Neuron (in vitro differentiated cells): Measurements from ENCODE around the gene ADH1A.
"Not testable (repeated sequence)": the region's sequence is repeated elsewhere in the genome, so short reads cannot be mapped to it uniquely, and the experiment has no call there.

Source experiments
- H2AFZ ChIP-seq: one replicate; pipeline ENCODE4 v1.6.1; 2013; ENCODE audit warnings: low read depth, mild to moderate bottlenecking, inconsistent platforms, low read length, moderate library complexity
- H3K27me3 ChIP-seq: one replicate; pipeline ENCODE4 v1.6.1; 2013; ENCODE audit warnings: low read length; ENCODE audit not compliant: insufficient read depth
- H3K36me3 ChIP-seq: one replicate; pipeline ENCODE4 v1.6.1; 2013; ENCODE audit warnings: low read length; ENCODE audit not compliant: insufficient read depth
- H3K4me1 ChIP-seq: one replicate; pipeline ENCODE4 v1.6.1; 2013; ENCODE audit warnings: low read length; ENCODE audit not compliant: insufficient read depth
- H3K4me3 ChIP-seq: 2 replicates; pipeline ENCODE4 v1.5.1; 2013; ENCODE audit warnings: mild to moderate bottlenecking, low read length, moderate library complexity
- H3K9me3 ChIP-seq: one replicate; pipeline ENCODE4 v1.6.1; 2013; ENCODE audit warnings: low read length

ADH1A gene

GRCh38 chr4:99290848-99291786 lies at the start of gene ADH1A:
Gene ADH1A, minus strand, starts transcription at chr4:99290985. Its CDS starts 71 bp downstream, at chr4:99290914.
- no peak within 1 kb of the TSS for H2AFZ ChIP-seq
- H3K4me3 ChIP-seq = no peak within 1 kb of the TSS
- no peaks in the 10 kb centered on the region for H3K9me3 ChIP-seq
- H3K36me3 ChIP-seq = no peaks in the 10 kb centered on the region
- no peaks in the 10 kb centered on the region for H3K4me1 ChIP-seq
- no peaks in the 10 kb centered on the region for H3K27me3 ChIP-seq

- Histone ChIP-seq H3K27me3 (no peaks in the 10 kb centered on the region), H3K4me3 (no peak overlapping the region), H3K36me3 (no peaks in the 10 kb centered on the region)
These were observed 48.4 kb upstream of the ADH1A start for GRCh38 chr4:99339172-99339571.

GRCh38 chr4:99336553-99336952 lies 45.8 kb upstream of the ADH1A start:
- H2AFZ ChIP-seq = no peak overlapping the region
- no peak overlapping the region for H3K4me3 ChIP-seq
- no peaks in the 10 kb centered on the region for H3K4me1 ChIP-seq
- H3K36me3 ChIP-seq = no peaks in the 10 kb centered on the region
- H3K27me3 ChIP-seq = no peaks in the 10 kb centered on the region
- H3K9me3 ChIP-seq = no peaks in the 10 kb centered on the region

More at GRCh38 chr4:99339172-99339571, 48.4 kb upstream of the ADH1A start:
- Histone ChIP-seq H3K9me3 (no peaks in the 10 kb centered on the region), H3K4me1 (no peaks in the 10 kb centered on the region), H2AFZ (no peak overlapping the region)

- H3K4me3 ChIP-seq = no peak overlapping the region
- no peak overlapping the region for H2AFZ ChIP-seq
- H3K36me3 ChIP-seq = no peaks in the 10 kb centered on the region
- H3K4me1 ChIP-seq = no peaks in the 10 kb centered on the region
- no peaks in the 10 kb centered on the region for H3K27me3 ChIP-seq
- H3K9me3 ChIP-seq = no peaks in the 10 kb centered on the region
These were observed 44.1 kb upstream of the ADH1A start for GRCh38 chr4:99334880-99335279.

GRCh38 chr4:99330648-99331047 lies 39.9 kb upstream of the ADH1A start:
- H3K36me3 ChIP-seq = no peaks in the 10 kb centered on the region
- no peaks in the 10 kb centered on the region for H3K9me3 ChIP-seq
- no peak overlapping the region for H3K4me3 ChIP-seq
- H3K27me3 ChIP-seq = no peaks in the 10 kb centered on the region
- no peaks in the 10 kb centered on the region for H3K4me1 ChIP-seq
- H2AFZ ChIP-seq = no peak overlapping the region

GRCh38 chr4:99329876-99330275 lies 39.1 kb upstream of the ADH1A start:
- no peak overlapping the region for H2AFZ ChIP-seq
- H3K9me3 ChIP-seq = no peaks in the 10 kb centered on the region
- H3K36me3 ChIP-seq = no peaks in the 10 kb centered on the region
- H3K4me3 ChIP-seq = no peak overlapping the region
- no peaks in the 10 kb centered on the region for H3K27me3 ChIP-seq
- H3K4me1 ChIP-seq = no peaks in the 10 kb centered on the region

GRCh38 chr4:99324979-99325378 lies 34.2 kb upstream of the ADH1A start:
- H3K9me3 ChIP-seq = no peaks in the 10 kb centered on the region
- H2AFZ ChIP-seq = no peak overlapping the region
- H3K4me1 ChIP-seq = no peaks in the 10 kb centered on the region
- no peaks in the 10 kb centered on the region for H3K27me3 ChIP-seq
- no peak overlapping the region for H3K4me3 ChIP-seq
- no peaks in the 10 kb centered on the region for H3K36me3 ChIP-seq

GRCh38 chr4:99324361-99324760 lies 33.6 kb upstream of the ADH1A start:
- no peak overlapping the region for H3K4me3 ChIP-seq
- no peaks in the 10 kb centered on the region for H3K9me3 ChIP-seq
- no peaks in the 10 kb centered on the region for H3K36me3 ChIP-seq

GRCh38 chr4:99323756-99324155 lies 33.0 kb upstream of the ADH1A start:
- H3K4me3 ChIP-seq = no peak overlapping the region
- H3K27me3 ChIP-seq = no peaks in the 10 kb centered on the region
- no peaks in the 10 kb centered on the region for H3K9me3 ChIP-seq
- no peaks in the 10 kb centered on the region for H3K4me1 ChIP-seq
- H3K36me3 ChIP-seq = no peaks in the 10 kb centered on the region
- no peak overlapping the region for H2AFZ ChIP-seq

More at GRCh38 chr4:99324361-99324760, 33.6 kb upstream of the ADH1A start:
- no peak overlapping the region for H2AFZ ChIP-seq
- no peaks in the 10 kb centered on the region for H3K27me3 ChIP-seq
- no peaks in the 10 kb centered on the region for H3K4me1 ChIP-seq

GRCh38 chr4:99321241-99322191 lies 30.7 kb upstream of the ADH1A start, which contains the start of gene ADH1B:
Gene ADH1B, minus strand, starts transcription at chr4:99321401. Its CDS starts 70 bp downstream, at chr4:99321331.
- Histone ChIP-seq H3K4me3 (no peak within 1 kb of the TSS), H3K9me3 (no peaks in the 10 kb centered on the region), H3K27me3 (no peaks in the 10 kb centered on the region), H3K36me3 (no peaks in the 10 kb centered on the region), H3K4me1 (no peaks in the 10 kb centered on the region), H2AFZ (no peak within 1 kb of the TSS)

- not testable (repeated sequence) for H3K4me1 ChIP-seq, H3K27me3 ChIP-seq, H3K4me3 ChIP-seq, H3K36me3 ChIP-seq, H2AFZ ChIP-seq, H3K9me3 ChIP-seq
These were observed 27.0 kb upstream of the ADH1A start for GRCh38 chr4:99317811-99318210.

- H2AFZ ChIP-seq = no peak overlapping the region
- H3K27me3 ChIP-seq = no peaks in the 10 kb centered on the region
- H3K4me3 ChIP-seq = no peak overlapping the region
- no peaks in the 10 kb centered on the region for H3K36me3 ChIP-seq
- H3K4me1 ChIP-seq = no peaks in the 10 kb centered on the region
- H3K9me3 ChIP-seq = no peaks in the 10 kb centered on the region
These were observed 26.6 kb upstream of the ADH1A start for GRCh38 chr4:99317354-99317753.

GRCh38 chr4:99315839-99316238 lies 25.1 kb upstream of the ADH1A start:
- H3K9me3 ChIP-seq = no peaks in the 10 kb centered on the region
- H3K4me1 ChIP-seq = no peaks in the 10 kb centered on the region
- H3K4me3 ChIP-seq = no peak overlapping the region
- no peaks in the 10 kb centered on the region for H3K27me3 ChIP-seq
- H3K36me3 ChIP-seq = no peaks in the 10 kb centered on the region
- no peak overlapping the region for H2AFZ ChIP-seq
